Posterior vena cava (tissue), 2 donors: Measurements from ENCODE around the gene SLC44A5. TPM values are rescaled to one million over a fixed set of nuclear protein-coding genes. Genes with fewer than 3 reads are reported as not detected.
"Not testable (repeated sequence)": the region's sequence is repeated elsewhere in the genome, so short reads cannot be mapped to it uniquely, and the experiment has no call there.

ENCODE experiments used
- DNase-seq: peaks from one replicate; pipeline ENCODE4 v3.0.0-alpha.2; 2020; ENCODE audit warnings: low spot score
- intact Hi-C, 2 donors: fragments of 100-400 bp; cut with DNase I; formaldehyde crosslinking; loops; one replicate each; pipeline versions ENCODE4 v1.14.1 to v1.14.2; 2022 to 2023
- total RNA-seq, 2 donors: library from RNA; stranded (reverse); fragmentation: NEBNext Ultra II Directional; extraction: Animal tissue kit (Norgen Biotek cat#: 25700); gene quantifications; one replicate each; pipeline ENCODE4 v1.2.1, GENCODE V29; 2021
- donor health status: DM: yes; HTN: yes; CAD: no.
- donor health status: DM: yes; HTN: yes; CAD: no.

SLC44A5 gene
- total RNA-seq, 2 donors from 2014 or later: 0.52 TPM; not detected in 1

GRCh38 chr1:75328691-75329090 is 282.2 kb downstream of the SLC44A5 start:
- no peak for DNase-seq
- intact Hi-C loops: no loop called here

GRCh38 chr1:75327395-75327794 is 283.5 kb downstream of the SLC44A5 start:
- intact Hi-C loops: no loop called here
- no peak for DNase-seq

GRCh38 chr1:75317976-75318375 is 292.9 kb downstream of the SLC44A5 start:
- intact Hi-C loops: no loop called here
- DNase-seq: no peak

GRCh38 chr1:75316230-75316629 is 294.7 kb downstream of the SLC44A5 start:
- no peak for DNase-seq
- intact Hi-C loops: no loop called here

- DNase-seq: no peak
- intact Hi-C loops: no loop called here
Measured at GRCh38 chr1:75312620-75313019, 298.3 kb downstream of the SLC44A5 start.

GRCh38 chr1:75310067-75310466 is 300.8 kb downstream of the SLC44A5 start:
- intact Hi-C loops: no loop called here
- no peak for DNase-seq

GRCh38 chr1:75308365-75308764 is 302.5 kb downstream of the SLC44A5 start:
- DNase-seq: no peak
- intact Hi-C loops: no loop called here

GRCh38 chr1:75305061-75305460 is 305.9 kb downstream of the SLC44A5 start:
- intact Hi-C loops: no loop called here

GRCh38 chr1:75293270-75293669 is 317.6 kb downstream of the SLC44A5 start:
- intact Hi-C loops: no loop called here
- no peak for DNase-seq

More at GRCh38 chr1:75305061-75305460, 305.9 kb downstream of the SLC44A5 start:
- DNase-seq: no peak

GRCh38 chr1:75292013-75292412 is 318.9 kb downstream of the SLC44A5 start:
- no peak for DNase-seq
- intact Hi-C loops: no loop called here

- DNase-seq: no peak
- intact Hi-C loops: no loop called here
Measured at GRCh38 chr1:75276385-75276784, 334.5 kb downstream of the SLC44A5 start.

- intact Hi-C loops: no loop called here
- no peak for DNase-seq
Measured at GRCh38 chr1:75275631-75276030, 335.3 kb downstream of the SLC44A5 start.

GRCh38 chr1:75274920-75275506 is 335.9 kb downstream of the SLC44A5 start:
- no peak for DNase-seq
- intact Hi-C loops: no loop called here

- intact Hi-C loops: no loop called here
- no peak for DNase-seq
Measured at GRCh38 chr1:75273110-75273509, 337.8 kb downstream of the SLC44A5 start.

GRCh38 chr1:75265792-75266191 is 345.1 kb downstream of the SLC44A5 start:
- intact Hi-C loops: no loop called here
- DNase-seq: no peak

GRCh38 chr1:75264112-75264511 is 346.8 kb downstream of the SLC44A5 start:
- intact Hi-C loops: no loop called here

GRCh38 chr1:75263616-75264015 is 347.3 kb downstream of the SLC44A5 start:
- intact Hi-C loops, DNase-seq: not testable (repeated sequence)

More at GRCh38 chr1:75264112-75264511, 346.8 kb downstream of the SLC44A5 start:
- no peak for DNase-seq

- DNase-seq, intact Hi-C loops: not testable (repeated sequence)
Measured at GRCh38 chr1:75261946-75262345, 349.0 kb downstream of the SLC44A5 start.

GRCh38 chr1:75258351-75258750 is 352.6 kb downstream of the SLC44A5 start:
- no peak for DNase-seq
- intact Hi-C loops: no loop called here

GRCh38 chr1:75257424-75257823 is 353.5 kb downstream of the SLC44A5 start:
- no peak for DNase-seq
- intact Hi-C loops: no loop called here

GRCh38 chr1:75250114-75250513 is 360.8 kb downstream of the SLC44A5 start:
- intact Hi-C loops, DNase-seq: not testable (repeated sequence)

- DNase-seq: no peak
- intact Hi-C loops: no loop called here
Measured at GRCh38 chr1:75245239-75245638, 365.7 kb downstream of the SLC44A5 start.
